GM23338 (cell line): ENCODE data around the gene APOA1.

Experiments used
- CTCF ChIP-seq, 2 experiments: fragments of 200-600 bp in 1 of 2; sonication (generic) in 1 of 2; conservative IDR thresholded peaks; 2 replicates each; pipeline versions ENCODE4 v1.5.1 to v1.6.1; 2016 to 2017; ENCODE audit warnings: antibody characterized with exemption in 2 of 2, low read depth in 2 of 2, mild to moderate bottlenecking in 2 of 2, moderate library complexity in 1 of 2
- JUNB ChIP-seq: IDR thresholded peaks from one replicate; pipeline ENCODE4 v1.6.1; 2016; ENCODE audit warnings: antibody characterized with exemption; ENCODE audit not compliant: unreplicated experiment
- NANOG ChIP-seq: IDR thresholded peaks from 2 replicates; pipeline ENCODE4 v1.6.1; 2016; ENCODE audit warnings: antibody characterized with exemption, borderline replicate concordance
- POLR2AphosphoS5 ChIP-seq: IDR thresholded peaks from 2 replicates; pipeline ENCODE4 v1.6.1; 2016; ENCODE audit warnings: antibody characterized with exemption, low read depth
- STAT1 ChIP-seq: IDR thresholded peaks from one replicate; pipeline ENCODE4 v1.6.1; 2016; ENCODE audit warnings: antibody characterized with exemption; ENCODE audit not compliant: unreplicated experiment

DNA sequence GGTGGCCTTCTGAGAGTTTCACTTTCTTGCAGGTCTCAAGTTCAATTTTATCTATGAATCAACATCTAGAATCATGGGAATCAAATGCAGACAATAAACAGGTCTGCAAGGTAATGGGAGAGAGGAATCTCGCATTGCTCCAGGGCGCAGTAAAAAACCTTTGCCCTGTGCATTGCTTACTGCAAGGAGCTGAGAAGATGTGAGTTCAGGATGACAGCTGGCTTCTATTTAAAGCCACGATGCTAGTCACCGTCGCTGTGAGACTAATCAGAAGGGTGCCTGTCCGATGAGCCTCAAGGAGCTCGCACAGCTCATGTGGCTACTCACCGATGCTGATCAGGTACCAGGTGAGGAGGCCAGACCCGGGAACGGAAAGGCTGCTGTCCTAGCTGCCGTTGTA is 30.2 kb upstream of the APOA1 start:
- TF ChIP-seq CTCF (conservative IDR thresholded peaks at IDR 0.05; ENCODE audit: low read depth in 2 of 2) (no peak), STAT1 (no peak), POLR2AphosphoS5 (no peak), NANOG (no peak), JUNB (no peak)
